GM12892 (cell line): ENCODE data around the gene PTK7.

ENCODE experiments used
- POLR2A ChIP-seq: IDR thresholded peaks from 2 replicates; pipeline ENCODE4 v1.6.1; 2011; ENCODE audit warnings: low read depth, low read length, control low read depth
- POLR2AphosphoS5 ChIP-seq: IDR thresholded peaks from 2 replicates; pipeline ENCODE4 v1.6.1; 2011; ENCODE audit warnings: low read depth, low read length, control low read depth

DNA sequence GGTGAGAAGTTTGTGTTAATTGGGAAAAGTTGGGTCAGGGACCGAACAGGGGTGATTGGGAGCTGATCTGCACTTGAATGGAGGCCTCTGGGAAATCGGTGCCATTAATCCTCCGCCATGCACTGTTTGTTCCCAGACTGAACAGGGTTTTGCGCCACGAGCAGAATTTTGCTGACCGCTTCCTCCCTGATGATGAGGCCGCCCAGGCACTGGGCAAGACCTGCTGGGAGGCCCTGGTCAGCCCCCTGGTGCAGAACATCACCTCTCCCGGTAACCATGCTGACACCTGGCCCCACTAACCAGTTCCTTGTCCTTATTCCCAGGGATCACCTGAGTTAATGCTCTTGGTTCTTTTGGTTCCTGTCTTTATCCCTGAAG, 127.6 kb downstream of the PTK7 start:
- TF ChIP-seq POLR2AphosphoS5 (no peak), POLR2A (no peak)
